ENCODE data around the gene ESYT3. TPM values are rescaled to one million over a fixed set of nuclear protein-coding genes. Genes with fewer than 3 reads are reported as not detected.

ESYT3 gene
- total and polyA plus RNA-seq, 9 of the 15 experiments (the other 6 are each of a cell fraction or from before 2014, with no cell fraction given) = not detected

DNA sequence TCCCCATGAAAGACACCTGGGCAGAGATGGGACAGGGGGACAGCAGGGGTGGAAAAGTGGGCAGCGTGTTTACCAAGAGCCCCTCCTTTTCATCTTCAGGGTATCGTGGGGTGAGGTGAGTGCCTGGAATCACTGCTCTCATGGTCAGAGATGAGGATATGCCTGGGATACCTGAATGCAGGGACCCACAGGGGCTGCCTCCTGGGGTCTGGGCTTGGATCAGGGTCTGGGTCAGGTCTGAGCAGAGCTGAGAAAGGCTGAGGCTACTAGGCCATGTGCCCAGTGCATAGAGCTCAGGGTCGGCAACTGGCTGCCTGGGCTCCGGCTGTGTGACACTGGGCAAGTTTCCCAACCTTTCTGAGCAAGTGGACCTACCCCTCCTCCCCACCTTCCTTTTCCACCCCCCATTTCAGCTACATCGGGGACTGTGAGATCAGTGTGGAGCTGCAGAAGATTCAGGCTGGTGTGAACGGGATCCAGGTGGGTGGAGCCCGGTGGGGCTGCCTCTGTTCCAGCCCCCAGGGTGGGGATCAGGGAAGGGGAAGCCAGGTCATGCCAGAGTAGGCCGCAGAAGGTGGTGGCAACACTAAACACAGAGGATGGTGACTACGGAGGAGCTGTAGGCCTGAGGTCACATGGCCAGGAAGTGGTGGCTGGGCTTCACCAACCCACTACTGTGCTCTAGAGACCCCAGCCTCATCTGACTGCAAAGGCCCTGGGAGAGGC lies 24.5 kb downstream of the ESYT3 start:
- Histone ChIP-seq H2AFZ (ENCODE audit: low read depth, low read length) (no peak overlapping the region), H3K9me1 (ENCODE audit: control insufficient read depth, insufficient read depth, low read length) (no peaks in the 10 kb centered on the region), H3K36me3 (ENCODE audit: control insufficient read depth, insufficient read depth, low read length) (no peaks in the 10 kb centered on the region), H3K9me3 (replicated peaks; ENCODE audit: control insufficient read depth, insufficient read depth, low read depth, low read length) (no peaks in the 10 kb centered on the region), H3K27me3 (ENCODE audit: control insufficient read depth in 2 of 2, insufficient read depth in 2 of 2, low read length in 2 of 2) (peaks cover 0 to 48% of the 10 kb centered on the region in 2 experiments; a peak in 3 of 5 replicates), H3K4me3 (no peak overlapping the region), H4K20me1 (replicated peaks; ENCODE audit: control insufficient read depth, insufficient read depth, low read length) (0 out of 2 replicates have a peak, but pooled peaks cover 4% of the 10 kb centered on the region), H3K79me2 (ENCODE audit: control insufficient read depth, insufficient read depth, low read length) (no peaks in the 10 kb centered on the region), H3K4me2 (ENCODE audit: insufficient read depth, low read length) (no peak overlapping the region), H3K27ac (ENCODE audit: extremely low read depth, low read depth, low read length) (no peak overlapping the region), H3K9ac (ENCODE audit: insufficient read depth in 1 of 2, low read depth in 2 of 2, low read length in 2 of 2) (no peak overlapping the region), H3K4me1 (replicated peaks in 1 of 2; ENCODE audit: control insufficient read depth in 2 of 2, insufficient read depth in 2 of 2, low read length in 2 of 2) (peaks cover 0 to 4% of the 10 kb centered on the region in 2 experiments; a peak in 2 of 5 replicates)
- CTCF ChIA-PET (ENCODE audit: low intra/inter-chr PET ratio) = no interaction called here
- WGBS (ENCODE audit: insufficient coverage, low coverage, missing lambda C conversion rate) = 12% methylated on average over 6 of the region's 9 CpGs
- POLR2A ChIA-PET = interaction anchor here (1.0 kb wide), 1 partner anchor 11 kb away, joined by 3 read pairs; no protein-coding TSS in a partner anchor
- intact Hi-C loops (cut with micrococcal nuclease) (no loop called here), in situ Hi-C loops (cut with MboI) (no loop called here)
- FAIRE-seq (no peak), DNase-seq (ENCODE audit: extremely low read depth in 1 of 4, low spot score in 3 of 4) (no peak), ATAC-seq (no peak)
- TF ChIP-seq NCOA2 (IDR thresholded peaks at IDR 0.05; ENCODE audit: partially characterized antibody in 2 of 2) (no peak), NR1H2 (CRISPR knock-in tag; IDR thresholded peaks at IDR 0.05) (no peak), ZNF324 (CRISPR knock-in tag; IDR thresholded peaks at IDR 0.05) (no peak), WHSC1 (IDR thresholded peaks at IDR 0.05; ENCODE audit: low read length) (no peak), SMARCB1 (IDR thresholded peaks at IDR 0.05; ENCODE audit: insufficient read length, low read depth) (no peak), PTRF (tag; IDR thresholded peaks at IDR 0.05) (no peak)
- TF ChIP-seq, protein P1, sequence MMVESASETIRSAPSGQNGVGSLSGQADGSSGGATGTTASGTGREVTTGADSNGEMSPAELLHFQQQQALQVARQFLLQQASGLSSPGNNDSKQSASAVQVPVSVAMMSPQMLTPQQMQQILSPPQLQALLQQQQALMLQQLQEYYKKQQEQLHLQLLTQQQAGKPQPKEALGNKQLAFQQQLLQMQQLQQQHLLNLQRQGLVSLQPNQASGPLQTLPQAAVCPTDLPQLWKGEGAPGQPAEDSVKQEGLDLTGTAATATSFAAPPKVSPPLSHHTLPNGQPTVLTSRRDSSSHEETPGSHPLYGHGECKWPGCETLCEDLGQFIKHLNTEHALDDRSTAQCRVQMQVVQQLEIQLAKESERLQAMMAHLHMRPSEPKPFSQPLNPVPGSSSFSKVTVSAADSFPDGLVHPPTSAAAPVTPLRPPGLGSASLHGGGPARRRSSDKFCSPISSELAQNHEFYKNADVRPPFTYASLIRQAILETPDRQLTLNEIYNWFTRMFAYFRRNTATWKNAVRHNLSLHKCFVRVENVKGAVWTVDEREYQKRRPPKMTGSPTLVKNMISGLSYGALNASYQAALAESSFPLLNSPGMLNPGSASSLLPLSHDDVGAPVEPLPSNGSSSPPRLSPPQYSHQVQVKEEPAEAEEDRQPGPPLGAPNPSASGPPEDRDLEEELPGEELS (CRISPR knock-in tag; IDR thresholded peaks at IDR 0.05; ENCODE audit: borderline replicate concordance) = no peak
- BruUV-seq (replicated peaks) = no TSS peak

Data from K562 (cell line).